Stomach (tissue), 9 donors: ENCODE measurements around the gene KIT. TPM values are rescaled to one million over a fixed set of nuclear protein-coding genes. Genes with fewer than 3 reads are reported as not detected.

Experiments
- DNase-seq, 2 donors: peaks; one replicate each; pipeline versions ENCODE4 v3.0.0 to v3.0.0-alpha.2; 2013 to 2019
- H3K27ac ChIP-seq, 5 donors: fragments of 200-600 bp in 4 of 5; sonication (generic) in 4 of 5; one replicate each; pipeline ENCODE4 v1.5.1; 2013 to 2019; ENCODE audit warnings: mild to moderate bottlenecking in 1 of 5, moderate library complexity in 1 of 5
- H3K27me3 ChIP-seq, 3 donors: fragments of 200-600 bp; sonication (generic); one replicate each; pipeline ENCODE4 v1.5.1; 2017 to 2019; ENCODE audit warnings: mixed run types in 1 of 3
- H3K36me3 ChIP-seq, 4 donors: fragments of 200-600 bp; sonication (generic); 1 replicate in 3 of 4; 2 replicates in 1 of 4; pipeline ENCODE4 v1.5.1; 2016 to 2019
- H3K4me1 ChIP-seq, 4 donors: fragments of 200-600 bp; sonication (generic); one replicate each; pipeline ENCODE4 v1.5.1; 2016 to 2019
- H3K4me3 ChIP-seq, 4 donors: fragments of 200-600 bp; sonication (generic) in 3 of 4; one replicate each; pipeline ENCODE4 v1.5.1; 2016 to 2019; ENCODE audit warnings: mild to moderate bottlenecking in 1 of 4
- H3K9me3 ChIP-seq, 4 donors: fragments of 200-600 bp; sonication (generic); one replicate each; pipeline ENCODE4 v1.5.1; 2016 to 2019
- EP300 ChIP-seq: sonication (generic); formaldehyde crosslinking; IDR thresholded peaks from one replicate; pipeline ENCODE4 v1.6.1; 2017; ENCODE audit warnings: antibody characterized with exemption
- POLR2A ChIP-seq, 4 donors: fragments of 450-650 bp; IDR thresholded peaks; one replicate each; pipeline ENCODE4 v1.6.1; 2016; ENCODE audit warnings: antibody characterized with exemption in 4 of 4, control low read depth in 2 of 4, mild to moderate bottlenecking in 1 of 4, moderate library complexity in 1 of 4
- POLR2AphosphoS5 ChIP-seq, 3 donors: sonication (generic); formaldehyde crosslinking; IDR thresholded peaks; one replicate each; pipeline ENCODE4 v1.6.1; 2016; ENCODE audit warnings: antibody characterized with exemption in 3 of 3
- WGBS, 5 donors: extraction: QIAGEN DNeasy Blood & Tissue Kit in 3 of 5; methylation state at CpG; one replicate each; pipeline versions ENCODE4 v1.1.5 to v1.1.7; 2013 to 2018; 5-methylcytosine and 5-hydroxymethylcytosine counted together
- intact Hi-C: fragments of 100-400 bp; cut with DNase I; formaldehyde crosslinking; loops from one replicate; pipeline ENCODE4 v1.15.1; 2023; ENCODE audit warnings: low total_unique reads
- polyA plus RNA-seq, 3 donors: library from polyadenylated mRNA; stranded (reverse); fragments of 200-250 nt; gene quantifications; one replicate each; pipeline ENCODE4 v1.2.3, GENCODE V29; 2013
- total RNA-seq, 5 donors: library from RNA; depleted of rRNA; stranded (reverse); fragments of >200 nt; gene quantifications; one replicate each; pipeline versions ENCODE4 v1.1.0 to v1.2.3, GENCODE V29; 2014 to 2016
- TF ChIP-seq, protein P1 (sequence below), 7 experiments: fragments of 450-650 bp in 4 of 7; fragments of 200-600 bp in 3 of 7; sonication (generic) in 3 of 7; IDR thresholded peaks; one replicate each; pipeline ENCODE4 v1.5.1; 2016 to 2019; ENCODE audit warnings: antibody characterized with exemption in 7 of 7, control low read depth in 2 of 7, mild to moderate bottlenecking in 1 of 7
- donor health status: healthy with polysubstance abuse.
- donor health status: Bipolar disorder and iron deficiency.
- donor health status: healthy.

The KIT gene
- total and polyA plus RNA-seq, 8 donors: 1.9 to 55.8 (median 13.1) TPM

GRCh38 chr4:54661169-54661568 is 3.4 kb downstream of the KIT start:
- TF ChIP-seq EP300 (no peak), POLR2AphosphoS5 (IDR thresholded peaks at IDR 0.05) (no peak), POLR2A (IDR thresholded peaks at IDR 0.05) (no peak)
- TF ChIP-seq, protein P1, sequence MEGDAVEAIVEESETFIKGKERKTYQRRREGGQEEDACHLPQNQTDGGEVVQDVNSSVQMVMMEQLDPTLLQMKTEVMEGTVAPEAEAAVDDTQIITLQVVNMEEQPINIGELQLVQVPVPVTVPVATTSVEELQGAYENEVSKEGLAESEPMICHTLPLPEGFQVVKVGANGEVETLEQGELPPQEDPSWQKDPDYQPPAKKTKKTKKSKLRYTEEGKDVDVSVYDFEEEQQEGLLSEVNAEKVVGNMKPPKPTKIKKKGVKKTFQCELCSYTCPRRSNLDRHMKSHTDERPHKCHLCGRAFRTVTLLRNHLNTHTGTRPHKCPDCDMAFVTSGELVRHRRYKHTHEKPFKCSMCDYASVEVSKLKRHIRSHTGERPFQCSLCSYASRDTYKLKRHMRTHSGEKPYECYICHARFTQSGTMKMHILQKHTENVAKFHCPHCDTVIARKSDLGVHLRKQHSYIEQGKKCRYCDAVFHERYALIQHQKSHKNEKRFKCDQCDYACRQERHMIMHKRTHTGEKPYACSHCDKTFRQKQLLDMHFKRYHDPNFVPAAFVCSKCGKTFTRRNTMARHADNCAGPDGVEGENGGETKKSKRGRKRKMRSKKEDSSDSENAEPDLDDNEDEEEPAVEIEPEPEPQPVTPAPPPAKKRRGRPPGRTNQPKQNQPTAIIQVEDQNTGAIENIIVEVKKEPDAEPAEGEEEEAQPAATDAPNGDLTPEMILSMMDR (IDR thresholded peaks at IDR 0.05): no peak
- H3K36me3 ChIP-seq: no peaks in the 10 kb centered on the region
- H3K27ac ChIP-seq: no peak overlapping the region
- H3K27me3 ChIP-seq: peaks cover 0 to 74% (median 27%) of the 10 kb centered on the region in 3 donors
- no peak for DNase-seq
- intact Hi-C loops: no loop called here
- no peak overlapping the region for H3K4me3 ChIP-seq
- H3K9me3 ChIP-seq: no peaks in the 10 kb centered on the region
- 73 to 83% (median 76%) methylated on average over 5 of the region's 5 CpGs for WGBS, 5 donors
- peaks cover 24 to 35% (median 32%) of the 10 kb centered on the region in 4 donors for H3K4me1 ChIP-seq

- peaks cover 24 to 35% (median 32%) of the 10 kb centered on the region in 4 donors for H3K4me1 ChIP-seq
- intact Hi-C loops: no loop called here
- H3K4me3 ChIP-seq: no peak overlapping the region
- DNase-seq: no peak
- no peak overlapping the region for H3K27ac ChIP-seq
- no peaks in the 10 kb centered on the region for H3K9me3 ChIP-seq
- H3K36me3 ChIP-seq: no peaks in the 10 kb centered on the region
- H3K27me3 ChIP-seq: peaks cover 0 to 72% (median 27%) of the 10 kb centered on the region in 3 donors
- TF ChIP-seq, protein P1 (IDR thresholded peaks at IDR 0.05): no peak
- TF ChIP-seq EP300: no peak
- TF ChIP-seq POLR2AphosphoS5 (IDR thresholded peaks at IDR 0.05): no peak
- no peak for TF ChIP-seq POLR2A (IDR thresholded peaks at IDR 0.05)
- WGBS, 5 donors: 71 to 76% (median 75%) methylated on average over 4 of the region's 4 CpGs
Measured at GRCh38 chr4:54661686-54662085, 3.9 kb downstream of the KIT start.

- intact Hi-C loops: no loop called here
- no peak overlapping the region for H3K4me3 ChIP-seq
- WGBS, 5 donors: 89 to 97% (median 93%) methylated on average over 3 of the region's 3 CpGs
Measured at GRCh38 chr4:54662123-54662522, 4.4 kb downstream of the KIT start.

GRCh38 chr4:54662901-54663585 is 5.3 kb downstream of the KIT start:
- H3K9me3 ChIP-seq: no peaks in the 10 kb centered on the region
- no peaks in the 10 kb centered on the region for H3K36me3 ChIP-seq
- peaks cover 0 to 59% (median 16%) of the 10 kb centered on the region in 3 donors for H3K27me3 ChIP-seq
- intact Hi-C loops: no loop called here
- TF ChIP-seq EP300 (no peak), POLR2A (IDR thresholded peaks at IDR 0.05) (no peak), POLR2AphosphoS5 (IDR thresholded peaks at IDR 0.05) (no peak)
- TF ChIP-seq, protein P1 (IDR thresholded peaks at IDR 0.05): no peak
- no peak overlapping the region for H3K4me3 ChIP-seq
- no peak overlapping the region for H3K27ac ChIP-seq
- 57 to 75% (median 59%) methylated on average over 6 of the region's 6 CpGs for WGBS, 5 donors
- H3K4me1 ChIP-seq: peaks cover 14 to 22% (median 21%) of the 10 kb centered on the region in 4 donors
- no peak for DNase-seq

More at GRCh38 chr4:54662123-54662522, 4.4 kb downstream of the KIT start:
- no peaks in the 10 kb centered on the region for H3K36me3 ChIP-seq
- peaks cover 0 to 68% (median 25%) of the 10 kb centered on the region in 3 donors for H3K27me3 ChIP-seq
- peaks cover 24 to 31% (median 30%) of the 10 kb centered on the region in 4 donors for H3K4me1 ChIP-seq
- no peak for TF ChIP-seq POLR2A (IDR thresholded peaks at IDR 0.05)
- TF ChIP-seq EP300: no peak
- TF ChIP-seq POLR2AphosphoS5 (IDR thresholded peaks at IDR 0.05): no peak
- TF ChIP-seq, protein P1 (IDR thresholded peaks at IDR 0.05): no peak
- no peaks in the 10 kb centered on the region for H3K9me3 ChIP-seq
- H3K27ac ChIP-seq: no peak overlapping the region
- no peak for DNase-seq
